GM18951 (cell line): ENCODE results near the gene RNLS.

Experiments used
- POLR2A ChIP-seq: IDR thresholded peaks from 4 replicates; pipeline ENCODE4 v1.6.1; 2011; ENCODE audit warnings: mild to moderate bottlenecking; ENCODE audit not compliant: insufficient read length, insufficient read depth; ENCODE audit errors: extremely low read depth
- in situ Hi-C: fragments of 300-500 bp; cut with MboI; formaldehyde crosslinking; loops from one replicate; pipeline ENCODE4 v1.12.0; 2022; ENCODE audit warnings: low sequenced_read_pairs, mixed read lengths, inconsistent platforms; ENCODE audit not compliant: unreplicated experiment

The RNLS gene

GRCh38 chr10:88582806-88583583, at the start of gene RNLS:
Gene RNLS, minus strand, starts transcription at chr10:88583318.
- in situ Hi-C loops, result no loop called here
- TF ChIP-seq POLR2A, result peak; percentile 84

DNA sequence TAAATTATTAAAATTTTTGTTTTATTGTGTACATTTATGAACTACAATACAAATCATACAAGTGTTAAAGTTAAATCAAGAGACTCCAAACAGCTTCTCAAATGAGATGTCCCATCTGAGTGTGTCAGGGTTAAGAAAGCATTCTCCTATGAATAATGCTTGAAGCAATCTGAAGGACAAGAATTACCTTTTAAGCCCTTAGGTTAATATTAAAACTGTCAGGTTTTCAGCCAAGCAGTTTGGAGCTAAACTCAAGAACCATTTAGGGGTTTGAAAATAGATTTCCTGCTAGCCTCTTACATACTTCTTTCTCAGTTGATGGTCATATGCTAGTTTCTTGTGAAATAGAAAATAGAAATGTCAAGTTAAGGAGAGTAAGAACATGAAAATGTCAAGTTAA, 41.7 kb upstream of the RNLS start:
- no peak for TF ChIP-seq POLR2A
- in situ Hi-C loops, result no loop called here

- no peak for TF ChIP-seq POLR2A
- in situ Hi-C loops, result no loop called here
Observed at GRCh38 chr10:88623835-88624234, 40.7 kb upstream of the RNLS start.

DNA sequence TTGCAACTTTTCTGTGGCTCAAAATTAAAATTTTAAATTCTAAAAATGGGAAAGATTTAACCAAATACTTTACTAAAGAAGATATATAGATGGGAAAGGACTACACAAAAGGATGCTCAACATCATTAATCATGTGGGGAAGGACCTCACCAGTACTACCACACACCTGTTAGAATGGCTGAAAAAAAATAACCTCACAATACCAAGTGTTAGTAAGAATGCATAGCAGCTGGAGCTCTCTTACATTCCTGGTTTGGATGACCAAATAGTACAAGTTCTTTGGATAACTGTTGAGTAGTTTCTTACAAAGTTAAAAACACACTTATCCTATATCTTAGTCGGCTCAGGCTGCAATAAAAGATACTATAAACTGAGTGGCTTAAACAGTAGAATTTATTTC, 37.3 kb upstream of the RNLS start:
- in situ Hi-C loops, result no loop called here
- TF ChIP-seq POLR2A, result no peak

DNA sequence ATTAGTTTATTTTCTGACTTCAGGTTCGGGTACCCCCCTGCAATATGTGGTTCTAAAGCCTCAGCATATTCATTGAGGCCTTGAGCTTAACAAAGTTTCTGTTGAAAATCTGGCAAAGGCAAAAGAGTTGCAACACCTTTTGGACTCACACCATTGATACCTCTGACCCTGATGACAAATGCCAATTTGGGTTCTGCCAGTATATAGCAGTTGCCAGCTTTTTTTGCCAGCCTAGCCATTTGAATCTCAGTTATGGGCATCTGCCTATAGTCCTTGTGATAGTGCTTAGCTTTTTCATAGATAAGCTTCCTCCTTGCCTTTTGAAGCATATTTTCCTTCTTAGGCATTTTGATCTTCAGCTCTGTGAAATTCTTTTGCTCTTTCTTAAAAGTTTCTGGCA, 35.4 kb upstream of the RNLS start:
- in situ Hi-C loops, result no loop called here
- TF ChIP-seq POLR2A, result no peak

DNA sequence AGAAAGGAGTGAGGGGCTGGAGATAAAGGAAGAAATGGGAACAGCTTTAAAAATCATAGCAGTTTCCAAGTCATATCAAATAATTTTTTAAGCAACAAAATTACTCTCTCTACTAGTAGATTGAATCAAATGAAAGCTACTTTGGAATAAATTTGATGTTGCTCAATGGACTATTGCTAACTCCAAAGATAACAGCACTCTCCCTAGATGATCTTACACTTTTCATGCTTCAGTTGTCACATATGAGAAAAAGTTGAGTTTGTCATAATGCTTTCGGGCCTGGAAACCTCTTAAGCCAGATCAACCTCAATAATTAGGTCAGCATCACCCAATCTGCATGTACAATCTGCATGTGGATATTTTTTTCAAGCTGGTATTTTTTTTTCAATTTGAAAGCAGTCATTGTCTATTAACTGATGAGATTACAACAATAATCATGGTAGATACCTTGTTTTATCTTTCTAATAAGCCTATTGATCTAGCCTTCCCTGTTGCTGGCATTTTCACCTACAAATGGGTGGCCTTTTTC, 34.7 kb upstream of the RNLS start:
- in situ Hi-C loops, result no loop called here
- TF ChIP-seq POLR2A, result no peak

DNA sequence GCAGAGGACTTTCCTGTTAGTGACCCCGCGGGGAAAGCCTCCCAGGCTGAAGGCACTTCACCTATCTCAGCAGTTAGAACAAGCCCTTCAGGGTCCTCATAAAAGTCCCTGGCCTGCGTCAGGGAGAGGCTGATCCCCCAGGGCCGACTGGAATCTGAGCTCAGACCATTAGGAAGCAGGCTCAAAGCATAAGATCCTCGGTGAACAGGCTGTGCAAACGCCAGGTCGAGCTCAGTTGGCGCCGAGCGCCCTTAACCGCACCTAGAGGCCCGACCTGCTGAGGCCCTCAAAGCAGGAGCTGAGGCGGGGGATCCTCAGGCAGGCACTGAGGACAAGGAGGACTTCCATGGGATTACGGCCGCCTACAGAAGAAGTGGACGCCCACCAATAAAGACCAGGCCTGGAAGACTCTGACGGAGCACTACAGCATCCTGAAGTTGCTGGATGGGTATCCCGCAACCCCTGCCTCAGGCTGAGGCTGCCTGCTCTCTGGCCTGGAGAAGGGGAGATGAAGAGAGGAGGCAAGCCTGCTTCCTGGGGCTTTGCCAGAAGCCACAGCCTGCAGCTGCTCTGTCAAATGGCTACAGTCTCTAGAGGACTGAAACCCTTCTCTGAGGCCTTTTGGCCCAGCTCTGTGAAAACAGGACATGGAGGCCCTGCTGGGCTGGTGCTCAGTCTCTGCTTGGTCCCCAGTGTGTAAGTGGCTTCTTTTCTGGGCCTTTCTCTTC, 33.3 kb upstream of the RNLS start:
- in situ Hi-C loops, result no loop called here
- no peak for TF ChIP-seq POLR2A

GRCh38 chr10:88608780-88609179, 25.7 kb upstream of the RNLS start:
- in situ Hi-C loops, result no loop called here
- no peak for TF ChIP-seq POLR2A

- in situ Hi-C loops, result no loop called here
Observed at GRCh38 chr10:88608052-88608732, 25.1 kb upstream of the RNLS start.

GRCh38 chr10:88598055-88598454, 14.9 kb upstream of the RNLS start:
- no peak for TF ChIP-seq POLR2A
- in situ Hi-C loops, result no loop called here

More at GRCh38 chr10:88608052-88608732, 25.1 kb upstream of the RNLS start:
- TF ChIP-seq POLR2A, result no peak

DNA sequence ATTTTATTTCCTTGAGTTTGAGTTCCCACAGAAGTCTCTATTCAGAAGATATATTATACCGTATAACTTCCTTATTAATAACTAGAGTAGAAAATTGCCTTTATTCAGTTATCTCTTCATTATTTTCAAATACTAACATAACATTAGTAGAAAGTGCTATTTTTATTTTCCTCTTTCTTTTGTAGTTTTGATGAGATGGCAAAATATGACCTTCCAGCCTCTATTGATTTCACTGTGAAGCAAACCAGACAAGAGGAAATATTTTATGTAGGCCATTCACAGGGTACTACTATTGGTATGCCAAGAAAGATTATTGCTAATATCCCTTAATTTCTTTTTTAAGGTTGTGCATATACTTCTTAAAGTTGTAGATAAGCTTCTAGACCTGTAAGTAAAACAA, 11.4 kb upstream of the RNLS start:
- in situ Hi-C loops, result no loop called here
- no peak for TF ChIP-seq POLR2A

DNA sequence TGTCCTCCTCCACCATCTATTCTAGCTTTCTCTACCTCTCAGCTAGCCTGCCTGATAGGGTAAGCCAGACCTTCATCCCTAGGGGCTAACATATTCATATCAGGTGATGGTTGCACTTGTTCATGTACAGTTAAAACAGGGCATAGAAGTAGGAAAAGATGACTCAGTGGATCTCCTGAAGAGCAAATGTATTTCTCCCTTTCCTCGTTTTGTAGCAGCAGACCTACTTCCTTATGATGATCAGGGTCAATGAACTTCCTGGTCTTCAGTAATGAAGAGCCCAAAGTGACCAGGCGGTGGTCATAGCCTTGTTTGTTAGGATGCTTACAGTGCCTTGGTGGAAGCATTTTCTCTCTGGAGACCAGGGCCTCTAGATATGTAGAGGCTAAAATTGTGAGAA, 9.8 kb upstream of the RNLS start:
- in situ Hi-C loops, result no loop called here
- TF ChIP-seq POLR2A, result no peak

DNA sequence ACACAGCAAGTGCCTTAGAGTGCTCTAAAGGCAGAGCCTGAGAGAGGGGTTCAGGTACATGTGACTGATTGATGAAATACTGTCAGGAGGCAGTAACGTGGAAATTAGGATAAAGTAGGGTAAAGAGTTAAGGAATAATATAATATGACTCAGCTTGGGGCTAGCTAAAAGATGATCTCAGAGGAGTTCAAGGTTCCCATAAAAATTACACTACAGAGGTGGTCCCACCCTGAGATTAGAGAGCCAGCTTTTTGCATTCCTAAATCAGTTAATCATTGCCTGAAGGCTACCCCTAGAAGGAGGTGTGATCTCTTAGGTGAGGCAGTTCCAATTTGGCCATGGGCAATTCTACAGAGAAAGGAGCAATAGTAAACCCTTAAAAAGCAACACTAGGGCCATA, 9.3 kb upstream of the RNLS start:
- in situ Hi-C loops, result no loop called here
- no peak for TF ChIP-seq POLR2A

DNA sequence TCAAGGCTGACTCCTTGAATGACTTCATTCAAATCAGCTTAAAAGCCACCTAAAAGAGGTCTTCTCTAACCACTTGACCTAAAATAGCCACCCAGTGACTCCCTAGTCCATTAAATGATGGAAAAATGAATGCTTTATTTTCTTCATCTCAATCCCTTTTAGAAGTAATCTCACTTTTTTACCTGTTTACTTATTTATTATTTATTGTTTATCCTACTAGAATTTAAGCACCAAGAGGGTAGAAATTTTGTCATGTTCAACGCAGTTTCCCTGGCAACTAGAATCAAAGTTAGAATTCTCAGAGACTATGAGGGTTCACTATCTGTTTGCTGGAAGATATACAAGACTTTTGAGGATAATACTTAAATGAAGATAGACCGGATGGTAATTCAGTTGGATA, 3.3 kb upstream of the RNLS start, which contains the start of gene LIPJ:
Gene LIPJ (plus strand): TSS at position 301 of the 400 bp plus-strand sequence. CDS start 3,926 bp downstream, outside the sequence.
- TF ChIP-seq POLR2A, result no peak
- in situ Hi-C loops, result no loop called here

GRCh38 chr10:88583584-88583957, 453 bp upstream of the RNLS start:
- in situ Hi-C loops, result no loop called here
- no peak for TF ChIP-seq POLR2A
